Esophagus (tissue), 2 donors: ENCODE results near the gene KIF13A. TPM values are rescaled to one million over a fixed set of nuclear protein-coding genes. Genes with fewer than 3 reads are reported as not detected.
"Not testable (repeated sequence)": the region's sequence is repeated elsewhere in the genome, so short reads cannot be mapped to it uniquely, and the experiment has no call there.

Experiments used
- H3K27ac ChIP-seq, 2 donors: one replicate each; pipeline ENCODE4 v1.5.1; 2013; ENCODE audit warnings: low read depth in 2 of 2, mild to moderate bottlenecking in 2 of 2, inconsistent platforms in 1 of 2, low read length in 1 of 2, moderate library complexity in 1 of 2
- H3K27me3 ChIP-seq, 2 donors: one replicate each; pipeline ENCODE4 v1.6.1; 2013; ENCODE audit warnings: low read length in 2 of 2, control low read depth in 1 of 2, mild to moderate bottlenecking in 1 of 2; ENCODE audit not compliant: insufficient read depth in 2 of 2, control insufficient read depth in 1 of 2
- H3K36me3 ChIP-seq, 2 donors: one replicate each; pipeline ENCODE4 v1.6.1; 2013; ENCODE audit warnings: low read length in 1 of 2; ENCODE audit not compliant: control insufficient read depth in 2 of 2, insufficient read depth in 2 of 2
- H3K4me1 ChIP-seq, 2 donors: one replicate each; pipeline ENCODE4 v1.6.1; 2013; ENCODE audit warnings: low read length in 1 of 2; ENCODE audit not compliant: control insufficient read depth in 2 of 2, insufficient read depth in 2 of 2
- H3K4me3 ChIP-seq, 2 donors: one replicate each; pipeline ENCODE4 v1.5.1; 2013; ENCODE audit warnings: low read length in 2 of 2, mild to moderate bottlenecking in 2 of 2, low read depth in 1 of 2, moderate library complexity in 1 of 2
- H3K9me3 ChIP-seq, 2 donors: one replicate each; pipeline ENCODE4 v1.6.1; 2013; ENCODE audit warnings: mild to moderate bottlenecking in 2 of 2, low read depth in 1 of 2, low read length in 1 of 2, moderate library complexity in 1 of 2; ENCODE audit not compliant: control insufficient read depth in 2 of 2, insufficient read depth in 1 of 2
- WGBS, 2 donors: extraction: QIAGEN DNeasy Blood & Tissue Kit; methylation state at CpG; one replicate each; pipeline ENCODE4 v1.1.7; 2013; 5-methylcytosine and 5-hydroxymethylcytosine counted together
- polyA plus RNA-seq, 2 donors: library from polyadenylated mRNA; stranded (reverse); fragments of 200-250 nt; gene quantifications; one replicate each; pipeline ENCODE4 v1.2.3, GENCODE V29; 2013
- donor health status: healthy with polysubstance abuse.
- donor health status: Bipolar disorder and iron deficiency.

Gene KIF13A
- polyA plus RNA-seq, 2 donors: 7.7 to 11.5 TPM

- WGBS, 2 donors: 96 to 97% methylated on average over 6 of the region's 6 CpGs
- H3K27me3 ChIP-seq: no peaks in the 10 kb centered on the region
Measured at GRCh38 chr6:17894191-17894590, 93.2 kb downstream of the KIF13A start.

GRCh38 chr6:17892097-17892686, 95.2 kb downstream of the KIF13A start:
- Histone ChIP-seq H3K27me3 (no peaks in the 10 kb centered on the region), H3K4me3 (no peak overlapping the region), H3K36me3 (peaks cover 3 to 6% of the 10 kb centered on the region in 2 donors), H3K27ac (no peak overlapping the region), H3K9me3 (peaks cover 3% of the 10 kb centered on the region in 2 donors), H3K4me1 (no peaks in the 10 kb centered on the region)
- 86 to 93% methylated on average over 3 of the region's 3 CpGs for WGBS, 2 donors

More at GRCh38 chr6:17894191-17894590, 93.2 kb downstream of the KIF13A start:
- Histone ChIP-seq H3K36me3 (peaks cover 3 to 6% of the 10 kb centered on the region in 2 donors), H3K4me3 (no peak overlapping the region), H3K4me1 (no peaks in the 10 kb centered on the region), H3K27ac (no peak overlapping the region), H3K9me3 (peaks cover 3% of the 10 kb centered on the region in 2 donors)

- Histone ChIP-seq H3K27me3 (no peaks in the 10 kb centered on the region), H3K27ac (no peak overlapping the region), H3K9me3 (peaks cover under 1 to 3% of the 10 kb centered on the region in 2 donors), H3K36me3 (peaks cover under 1 to 4% of the 10 kb centered on the region in 2 donors), H3K4me3 (no peak overlapping the region), H3K4me1 (no peaks in the 10 kb centered on the region)
- 70% methylated on average over 1 of the region's 1 CpG for WGBS, 2 donors
Measured at GRCh38 chr6:17890309-17890708, 97.1 kb downstream of the KIF13A start.

- H3K36me3 ChIP-seq, H3K4me3 ChIP-seq, H3K27me3 ChIP-seq, H3K27ac ChIP-seq, H3K9me3 ChIP-seq, H3K4me1 ChIP-seq: not testable (repeated sequence)
- WGBS, 2 donors: 95% methylated on average over 9 of the region's 9 CpGs
Measured at GRCh38 chr6:17889777-17890176, 97.7 kb downstream of the KIF13A start.

- no peaks in the 10 kb centered on the region for H3K4me1 ChIP-seq
- H3K36me3 ChIP-seq: no peaks in the 10 kb centered on the region
- no peaks in the 10 kb centered on the region for H3K27me3 ChIP-seq
- WGBS, 2 donors: 91 to 100% methylated on average over 1 of the region's 1 CpG
- no peak overlapping the region for H3K4me3 ChIP-seq
- no peak overlapping the region for H3K27ac ChIP-seq
- H3K9me3 ChIP-seq: no peaks in the 10 kb centered on the region
Measured at GRCh38 chr6:17886891-17887290, 100.5 kb downstream of the KIF13A start.

GRCh38 chr6:17885889-17886576, 101.4 kb downstream of the KIF13A start:
- Histone ChIP-seq H3K4me1 (no peaks in the 10 kb centered on the region), H3K27ac (no peak overlapping the region), H3K4me3 (no peak overlapping the region), H3K9me3 (no peaks in the 10 kb centered on the region), H3K27me3 (no peaks in the 10 kb centered on the region), H3K36me3 (no peaks in the 10 kb centered on the region)
- WGBS, 2 donors: 95% methylated on average over 4 of the region's 4 CpGs

GRCh38 chr6:17884498-17885478, 102.6 kb downstream of the KIF13A start:
- no peaks in the 10 kb centered on the region for H3K9me3 ChIP-seq
- 64 to 67% methylated on average over 4 of the region's 4 CpGs for WGBS, 2 donors
- H3K27me3 ChIP-seq: no peaks in the 10 kb centered on the region
- H3K4me3 ChIP-seq: no peak overlapping the region
- H3K4me1 ChIP-seq: no peaks in the 10 kb centered on the region
- H3K27ac ChIP-seq: no peak overlapping the region
- H3K36me3 ChIP-seq: no peaks in the 10 kb centered on the region

- H3K9me3 ChIP-seq: no peaks in the 10 kb centered on the region
- no peak overlapping the region for H3K4me3 ChIP-seq
- H3K27ac ChIP-seq: no peak overlapping the region
- no peaks in the 10 kb centered on the region for H3K27me3 ChIP-seq
- no peaks in the 10 kb centered on the region for H3K4me1 ChIP-seq
- H3K36me3 ChIP-seq: no peaks in the 10 kb centered on the region
- WGBS, 2 donors: 79 to 94% methylated on average over 2 of the region's 2 CpGs
Measured at GRCh38 chr6:17883665-17884497, 103.6 kb downstream of the KIF13A start.
